Left lung (tissue), 10 donors: ENCODE results near the gene PRSS21. TPM values are rescaled to one million over a fixed set of nuclear protein-coding genes. Genes with fewer than 3 reads are reported as not detected.

Source experiments
- ATAC-seq: fragments of 200-7000 bp; cut with Tn5 transposase; one replicate; pipeline ENCODE4 v1.9.1; 2020; ENCODE audit warnings: moderate library complexity
- DNase-seq, 4 donors: peaks; one replicate each; pipeline ENCODE4 v3.0.0-alpha.2; 2013 to 2020
- H3K27ac ChIP-seq, 2 donors: fragments of 200-600 bp; sonication (generic) in 1 of 2; one replicate each; pipeline versions ENCODE4 v1.5.0 to v1.8.0; 2020 to 2021
- H3K27me3 ChIP-seq, 2 donors: fragments of 200-600 bp; sonication (generic) in 1 of 2; one replicate each; pipeline versions ENCODE4 v1.5.0 to v1.8.0; 2020 to 2021
- H3K36me3 ChIP-seq, 2 donors: fragments of 200-600 bp; sonication (generic) in 1 of 2; one replicate each; pipeline versions ENCODE4 v1.5.0 to v1.8.0; 2020 to 2021
- H3K4me1 ChIP-seq, 2 donors: fragments of 200-600 bp; one replicate each; pipeline ENCODE4 v1.8.0; 2021
- H3K4me3 ChIP-seq, 2 donors: fragments of 200-600 bp; sonication (generic) in 1 of 2; one replicate each; pipeline versions ENCODE4 v1.5.0 to v1.8.0; 2020 to 2021; ENCODE audit warnings: mild to moderate bottlenecking in 1 of 2
- H3K9me3 ChIP-seq, 2 donors: fragments of 200-600 bp; sonication (generic) in 1 of 2; one replicate each; pipeline versions ENCODE4 v1.5.0 to v1.8.0; 2020 to 2021
- CTCF ChIP-seq, 2 donors: fragments of 200-600 bp; sonication (generic) in 1 of 2; IDR thresholded peaks; one replicate each; pipeline versions ENCODE4 v1.5.0 to v1.8.0; 2021; ENCODE audit warnings: antibody characterized with exemption in 2 of 2
- intact Hi-C, 2 donors: fragments of 100-400 bp; cut with DNase I; formaldehyde crosslinking; loops; one replicate each; pipeline versions ENCODE4 v1.11.2 to v1.14.2; 2022
- polyA plus RNA-seq, 6 donors: library from polyadenylated mRNA; unstranded; fragments of 120-200 nt; gene quantifications; one replicate each; pipeline ENCODE4 v1.2.1, GENCODE V29; 2013; ENCODE audit not compliant: insufficient read length in 6 of 6
- total RNA-seq, 2 donors: library from RNA; stranded (reverse); fragmentation: NEBNext Ultra II Directional; extraction: Animal tissue kit (Norgen Biotek cat#: 25700); gene quantifications; one replicate each; pipeline ENCODE4 v1.2.1, GENCODE V29; 2021
- donor health status: DM: no; HTN: yes; CAD: no.
- donor health status: DM: no; HTN: no; CAD: no.

PRSS21 gene
- total and polyA plus RNA-seq, 8 donors: 0.25 to 2.5 (median 0.33) TPM; not detected in 2

GRCh38 chr16:2846511-2847310 is 29.7 kb downstream of the PRSS21 start:
- DNase-seq: no peak
- peaks cover 0 to 21% of the 10 kb centered on the region in 2 donors for H3K27me3 ChIP-seq
- no peaks in the 10 kb centered on the region for H3K36me3 ChIP-seq
- no peak for ATAC-seq
- intact Hi-C loops: no loop called here
- no peak overlapping the region for H3K4me3 ChIP-seq
- H3K27ac ChIP-seq: no peak overlapping the region
- H3K4me1 ChIP-seq: peaks cover 5 to 12% of the 10 kb centered on the region in 2 donors
- no peak for TF ChIP-seq CTCF (IDR thresholded peaks at IDR 0.05)
- no peaks in the 10 kb centered on the region for H3K9me3 ChIP-seq

GRCh38 chr16:2848933-2849725 is 32.1 kb downstream of the PRSS21 start:
- intact Hi-C loops: no loop called here
- DNase-seq: peak in 1 of 4 donors; percentile 28
- no peak for ATAC-seq

GRCh38 chr16:2852003-2852730 is 35.1 kb downstream of the PRSS21 start:
- no peak for TF ChIP-seq CTCF (IDR thresholded peaks at IDR 0.05)
- no peaks in the 10 kb centered on the region for H3K4me1 ChIP-seq
- H3K36me3 ChIP-seq: peaks cover 0 to 5% of the 10 kb centered on the region in 2 donors
- H3K27ac ChIP-seq: no peak overlapping the region
- H3K9me3 ChIP-seq: peaks cover 0 to 12% of the 10 kb centered on the region in 2 donors
- peaks cover 0 to 49% of the 10 kb centered on the region in 2 donors for H3K27me3 ChIP-seq
- ATAC-seq (no peak), DNase-seq (peak in 1 of 4 donors; percentile 61)
- no peak overlapping the region for H3K4me3 ChIP-seq
- intact Hi-C loops: no loop called here

More at GRCh38 chr16:2848933-2849725, 32.1 kb downstream of the PRSS21 start:
- no peaks in the 10 kb centered on the region for H3K4me1 ChIP-seq
- H3K27me3 ChIP-seq: peaks cover 0 to 42% of the 10 kb centered on the region in 2 donors
- H3K9me3 ChIP-seq: peaks cover 0 to 3% of the 10 kb centered on the region in 2 donors
- no peak overlapping the region for H3K4me3 ChIP-seq
- no peaks in the 10 kb centered on the region for H3K36me3 ChIP-seq
- H3K27ac ChIP-seq: no peak overlapping the region
- no peak for TF ChIP-seq CTCF (IDR thresholded peaks at IDR 0.05)

- Histone ChIP-seq H3K4me1 (peaks cover 0 to 5% of the 10 kb centered on the region in 2 donors), H3K4me3 (no peak overlapping the region), H3K27ac (no peak overlapping the region), H3K27me3 (peaks cover 0 to 56% of the 10 kb centered on the region in 2 donors), H3K36me3 (peaks cover 0 to 5% of the 10 kb centered on the region in 2 donors), H3K9me3 (peaks cover 0 to 12% of the 10 kb centered on the region in 2 donors)
- intact Hi-C loops: no loop called here
- DNase-seq: peak in 1 of 4 donors; percentile 70
- no peak for ATAC-seq
- no peak for TF ChIP-seq CTCF (IDR thresholded peaks at IDR 0.05)
These were observed 35.9 kb downstream of the PRSS21 start for GRCh38 chr16:2852731-2853507.
